Ovary (tissue), 9 donors: ENCODE measurements around the gene OBP2B. TPM values are rescaled to one million over a fixed set of nuclear protein-coding genes. Genes with fewer than 3 reads are reported as not detected.
"Not testable (repeated sequence)": the region's sequence is repeated elsewhere in the genome, so short reads cannot be mapped to it uniquely, and the experiment has no call there.

Source experiments
- DNase-seq, 5 donors: peaks; one replicate each; pipeline ENCODE4 v3.0.0-alpha.2; 2019 to 2020
- H3K27ac ChIP-seq, 2 donors: fragments of 200-600 bp; one replicate each; pipeline versions ENCODE4 v1.5.1 to v1.8.0; 2019 to 2022
- H3K27me3 ChIP-seq: fragments of 200-600 bp; one replicate; pipeline ENCODE4 v1.8.0; 2022
- H3K36me3 ChIP-seq: fragments of 200-600 bp; sonication (generic); one replicate; pipeline ENCODE4 v1.5.1; 2019
- H3K4me1 ChIP-seq: one replicate; pipeline ENCODE4 v1.8.1; 2013; ENCODE audit warnings: mild to moderate bottlenecking, moderate library complexity; ENCODE audit not compliant: insufficient read depth
- H3K4me3 ChIP-seq: fragments of 200-600 bp; sonication (generic); one replicate; pipeline ENCODE4 v1.5.1; 2017
- H3K9me3 ChIP-seq, 2 donors: fragments of 200-600 bp in 1 of 2; sonication (generic) in 1 of 2; one replicate each; pipeline versions ENCODE4 v1.5.1 to v1.8.1; 2013 to 2019; ENCODE audit warnings: mild to moderate bottlenecking in 1 of 2, moderate library complexity in 1 of 2
- CTCF ChIP-seq, 3 donors: fragments of 450-650 bp in 2 of 3; fragments of 200-600 bp in 1 of 3; IDR thresholded peaks; one replicate each; pipeline versions ENCODE4 v1.5.1 to v1.8.0; 2016 to 2022; ENCODE audit warnings: antibody characterized with exemption in 3 of 3, mild to moderate bottlenecking in 1 of 3
- EP300 ChIP-seq: sonication (generic); formaldehyde crosslinking; IDR thresholded peaks from one replicate; pipeline ENCODE4 v1.6.1; 2017; ENCODE audit warnings: antibody characterized with exemption
- POLR2A ChIP-seq: fragments of 450-650 bp; IDR thresholded peaks from one replicate; pipeline ENCODE4 v1.6.1; 2017; ENCODE audit warnings: antibody characterized with exemption, mild to moderate bottlenecking, moderate library complexity
- WGBS, 3 donors: extraction: QIAGEN DNeasy Blood & Tissue Kit in 1 of 3; methylation state at CpG; one replicate each; pipeline versions ENCODE4 v1.1.5 to v1.1.7; 2013 to 2017; 5-methylcytosine and 5-hydroxymethylcytosine counted together
- intact Hi-C, 4 donors: fragments of 100-400 bp; cut with DNase I; formaldehyde crosslinking; loops; one replicate each; pipeline versions ENCODE4 v1.11.0 to v1.15.1; 2022 to 2023
- polyA plus RNA-seq, 2 donors: library from polyadenylated mRNA; stranded (reverse); fragments of 200-250 nt in 1 of 2; fragments of 350-450 nt in 1 of 2; fragmentation: Illumina TruSeq in 1 of 2; extraction: RNeasy Lipid Tissue Mini Kit (QIAGEN cat#74804) in 1 of 2; gene quantifications; one replicate each; pipeline ENCODE4 v1.2.3, GENCODE V29; 2013 to 2014
- total RNA-seq, 7 donors: library from RNA; depleted of rRNA in 2 of 7; stranded (reverse); fragments of >200 nt in 2 of 7; fragmentation: NEBNext Ultra II Directional in 3 of 7; extraction: Animal tissue kit (Norgen Biotek cat#: 25700) in 3 of 7; gene quantifications; one replicate each; pipeline versions ENCODE4 v1.1.0 to v1.2.4, GENCODE V29; 2016 to 2023
- donor health status: DM: no; HTN: no; CAD: no; lungs with moderate emphysema.
- donor health status: DM: no; HTN: no; CAD: no.
- donor health status: Bipolar disorder and iron deficiency.
- donor health status: DM: yes; HTN: yes; CAD: no.
- donor health status: DM: no; HTN: no; CAD: no.
- donor health status: DM: yes; HTN: yes; CAD: no.

Gene OBP2B
- total and polyA plus RNA-seq, 9 donors, result 0.33 to 5.3 (median 2.7) TPM; not detected in 5

DNA sequence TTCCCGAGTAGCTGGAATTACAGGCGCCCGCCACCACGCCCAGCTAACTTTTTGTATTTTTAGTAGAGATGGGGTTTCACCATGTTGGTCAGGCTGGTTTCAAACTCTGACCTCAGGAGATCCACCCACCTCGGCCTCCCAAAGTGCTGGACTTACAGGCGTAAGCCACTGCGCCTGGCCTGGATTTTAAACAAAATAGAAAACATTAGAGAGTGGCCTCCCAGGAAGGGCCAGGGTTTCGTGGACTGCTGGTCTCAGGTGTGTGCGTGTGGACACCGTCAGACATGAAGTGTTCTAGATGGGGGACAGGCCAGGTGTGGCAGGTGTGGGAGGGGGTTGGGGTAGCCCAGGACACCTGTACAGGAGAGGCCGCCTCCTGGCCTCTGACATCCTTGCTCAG is 38.3 kb downstream of the OBP2B start:
- Histone ChIP-seq H3K27ac (no peak overlapping the region), H3K9me3 (no peaks in the 10 kb centered on the region), H3K4me1 (no peaks in the 10 kb centered on the region), H3K27me3 (no peaks in the 10 kb centered on the region), H3K4me3 (no peak overlapping the region), H3K36me3 (no peaks in the 10 kb centered on the region)
- WGBS, 3 donors, result 84 to 85% (median 85%) methylated on average over 11 of the region's 11 CpGs
- peak in 1 of 5 donors; percentile 16 for DNase-seq
- intact Hi-C loops, result no loop called here
- TF ChIP-seq CTCF (IDR thresholded peaks at IDR 0.05) (no peak), POLR2A (no peak), EP300 (no peak)

DNA sequence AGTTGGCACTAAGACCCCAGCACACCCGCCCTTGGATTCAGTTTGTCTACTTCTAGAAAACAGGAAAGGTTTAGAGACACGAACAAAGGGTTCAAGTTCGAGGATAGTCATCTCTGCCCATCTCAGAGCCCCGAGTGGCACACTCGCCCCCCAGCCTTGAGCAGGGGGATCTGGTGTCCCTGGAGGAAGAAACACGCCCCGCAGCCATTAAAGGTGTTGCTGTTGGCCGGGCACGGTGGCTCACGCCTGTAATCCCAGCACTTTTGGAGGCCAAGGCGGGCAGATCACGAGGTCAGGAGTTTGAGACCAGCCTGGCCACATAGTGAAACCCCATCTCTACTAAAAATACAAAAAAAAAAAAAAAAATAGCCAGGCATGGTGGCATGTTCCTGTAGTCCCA is 39.4 kb downstream of the OBP2B start:
- H3K9me3 ChIP-seq, intact Hi-C loops, H3K36me3 ChIP-seq, H3K4me1 ChIP-seq, H3K4me3 ChIP-seq, H3K27ac ChIP-seq, H3K27me3 ChIP-seq: not testable (repeated sequence)
- DNase-seq, result peak in 1 of 5 donors; percentile 17
- 83 to 91% (median 89%) methylated on average over 12 of the region's 12 CpGs for WGBS, 3 donors

DNA sequence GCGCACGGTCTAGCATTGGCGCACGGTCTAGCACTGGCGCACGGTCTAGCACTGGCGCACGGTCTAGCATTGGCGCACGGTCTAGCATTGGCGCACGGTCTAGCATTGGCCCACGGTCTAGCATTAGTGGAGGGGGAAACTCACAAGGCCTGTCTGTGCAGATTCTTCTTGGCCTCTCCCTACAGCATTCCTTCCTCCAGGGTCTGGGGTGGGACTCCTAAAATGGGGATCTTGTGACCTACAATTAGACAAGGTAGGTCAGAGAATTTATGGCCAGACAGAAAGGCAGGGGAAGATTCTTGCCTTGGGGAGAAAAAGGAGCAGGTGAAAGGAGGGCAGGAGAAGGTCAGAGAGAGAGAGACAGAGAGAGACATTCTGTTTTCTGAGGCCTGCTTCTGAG is 39.9 kb downstream of the OBP2B start:
- TF ChIP-seq POLR2A (no peak), CTCF (IDR thresholded peaks at IDR 0.05) (no peak), EP300 (no peak)
- 88 to 92% (median 92%) methylated on average over 13 of the region's 13 CpGs for WGBS, 3 donors
- no peak overlapping the region for H3K4me3 ChIP-seq
- no peak overlapping the region for H3K27ac ChIP-seq
- H3K27me3 ChIP-seq, result no peaks in the 10 kb centered on the region
- peak in 1 of 5 donors; percentile 20 for DNase-seq
- H3K9me3 ChIP-seq, result no peaks in the 10 kb centered on the region
- H3K36me3 ChIP-seq, result no peaks in the 10 kb centered on the region
- no peaks in the 10 kb centered on the region for H3K4me1 ChIP-seq
- intact Hi-C loops, result no loop called here

DNA sequence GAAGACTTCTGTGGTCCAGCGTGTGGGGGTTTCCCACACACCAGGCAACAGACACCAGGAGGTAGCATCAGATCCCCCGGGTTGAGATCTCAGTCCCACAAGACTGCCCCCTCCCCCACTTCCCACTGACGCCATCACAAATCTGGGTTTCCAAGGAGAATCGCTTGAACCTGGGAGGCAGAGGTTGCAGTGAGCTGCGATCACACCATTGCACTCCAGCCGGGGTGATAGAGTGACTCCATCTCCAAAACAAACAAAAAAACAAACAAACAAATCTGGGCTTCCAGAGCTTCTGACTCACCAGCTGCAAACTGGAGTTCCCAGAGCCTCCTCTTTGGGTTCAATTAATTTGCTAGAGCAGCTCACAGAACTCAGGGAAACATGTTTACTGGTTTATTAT is 40.6 kb downstream of the OBP2B start:
- Histone ChIP-seq H3K4me3 (no peak overlapping the region), H3K9me3 (no peaks in the 10 kb centered on the region), H3K36me3 (no peaks in the 10 kb centered on the region), H3K4me1 (no peaks in the 10 kb centered on the region), H3K27me3 (no peaks in the 10 kb centered on the region), H3K27ac (no peak overlapping the region)
- intact Hi-C loops, result no loop called here
- WGBS, 3 donors, result 20 to 47% (median 24%) methylated on average over 6 of the region's 6 CpGs
- DNase-seq, result peak in 1 of 5 donors; percentile 10
- TF ChIP-seq POLR2A (no peak), CTCF (IDR thresholded peaks at IDR 0.05) (no peak), EP300 (no peak)

- intact Hi-C loops, result no loop called here
- DNase-seq, result peak in 1 of 5 donors; percentile 22
- no peaks in the 10 kb centered on the region for H3K9me3 ChIP-seq
- H3K27me3 ChIP-seq, result no peaks in the 10 kb centered on the region
- TF ChIP-seq EP300 (no peak), CTCF (IDR thresholded peaks at IDR 0.05) (no peak), POLR2A (no peak)
- no peak overlapping the region for H3K4me3 ChIP-seq
- no peaks in the 10 kb centered on the region for H3K36me3 ChIP-seq
- H3K27ac ChIP-seq, result no peak overlapping the region
- peaks cover 4% of the 10 kb centered on the region for H3K4me1 ChIP-seq
- WGBS, 3 donors, result 74 to 83% (median 79%) methylated on average over 3 of the region's 3 CpGs
Measured at GRCh38 chr9:133167769-133168168, 41.3 kb downstream of the OBP2B start.
